GM10266 (cell line): ENCODE measurements around the gene CYLD.

ENCODE experiments used
- DNase-seq: peaks from one replicate; pipeline ENCODE4 v3.0.0; 2012; ENCODE audit errors: extremely low spot score
- CTCF ChIP-seq: IDR thresholded peaks from 2 replicates; pipeline ENCODE4 v1.5.1; 2012; ENCODE audit warnings: mild to moderate bottlenecking, low read depth; ENCODE audit not compliant: control insufficient read depth, insufficient read depth; ENCODE audit errors: missing control alignments

Gene CYLD

GRCh38 chr16:50741781-50742575 is at the start of gene CYLD:
Gene CYLD, plus strand, starts transcription at chr16:50742086. Its CDS starts 7,613 bp downstream, at chr16:50749699.
- DNase-seq: peak; percentile 97
- TF ChIP-seq CTCF: no peak

- TF ChIP-seq CTCF: no peak
- DNase-seq: no peak
These were observed 49.3 kb upstream of the CYLD start for GRCh38 chr16:50692644-50692998.

GRCh38 chr16:50692999-50693781 is 48.7 kb upstream of the CYLD start, which contains the start of gene NOD2:
Gene NOD2, plus strand, starts transcription at chr16:50693606. Its CDS starts 5,890 bp downstream, at chr16:50699496.
- DNase-seq: peak; percentile 74
- no peak for TF ChIP-seq CTCF

- TF ChIP-seq CTCF: no peak
- peak; percentile 62 for DNase-seq
These were observed 47.7 kb upstream of the CYLD start for GRCh38 chr16:50694206-50694605.

- DNase-seq: no peak
- TF ChIP-seq CTCF: no peak
These were observed 46.6 kb upstream of the CYLD start for GRCh38 chr16:50695017-50696000.

GRCh38 chr16:50696126-50696525 is 45.8 kb upstream of the CYLD start:
- peak; percentile 56 for DNase-seq
- TF ChIP-seq CTCF: no peak
